ENCODE data around the gene HIRA. TPM values are rescaled to one million over a fixed set of nuclear protein-coding genes. Genes with fewer than 3 reads are reported as not detected.

HIRA gene
- total and polyA plus RNA-seq, 9 of the 15 experiments (the other 6 are each of a cell fraction or from before 2014, with no cell fraction given) = 0.96 to 132 (median 58.4) TPM

GRCh38 chr22:19407649-19408606 lies 23.6 kb downstream of the HIRA start (continued):
- no peak for TF ChIP-seq ZNF740 (CRISPR knock-in tag; IDR thresholded peaks at IDR 0.05)
- no peak for TF ChIP-seq ZNF740 (tag; IDR thresholded peaks at IDR 0.05)
- peak; percentile 53; the same call in 1 of the 2 replicates for TF ChIP-seq ZNF41 (CRISPR knock-in tag; conservative IDR thresholded peaks at IDR 0.05)
- TF ChIP-seq MAZ (CRISPR knock-in tag; conservative IDR thresholded peaks at IDR 0.05 in 1 of 2, IDR thresholded peaks at IDR 0.05 in 1 of 2) = 0 out of 4 replicates have a peak, but pooled peaks of 1 of the 2 experiments have one; percentile 39
- TF ChIP-seq ZNF699 (CRISPR knock-in tag; IDR thresholded peaks at IDR 0.05; ENCODE audit: insufficient replicate concordance) = no peak
- TF ChIP-seq, protein P1, sequence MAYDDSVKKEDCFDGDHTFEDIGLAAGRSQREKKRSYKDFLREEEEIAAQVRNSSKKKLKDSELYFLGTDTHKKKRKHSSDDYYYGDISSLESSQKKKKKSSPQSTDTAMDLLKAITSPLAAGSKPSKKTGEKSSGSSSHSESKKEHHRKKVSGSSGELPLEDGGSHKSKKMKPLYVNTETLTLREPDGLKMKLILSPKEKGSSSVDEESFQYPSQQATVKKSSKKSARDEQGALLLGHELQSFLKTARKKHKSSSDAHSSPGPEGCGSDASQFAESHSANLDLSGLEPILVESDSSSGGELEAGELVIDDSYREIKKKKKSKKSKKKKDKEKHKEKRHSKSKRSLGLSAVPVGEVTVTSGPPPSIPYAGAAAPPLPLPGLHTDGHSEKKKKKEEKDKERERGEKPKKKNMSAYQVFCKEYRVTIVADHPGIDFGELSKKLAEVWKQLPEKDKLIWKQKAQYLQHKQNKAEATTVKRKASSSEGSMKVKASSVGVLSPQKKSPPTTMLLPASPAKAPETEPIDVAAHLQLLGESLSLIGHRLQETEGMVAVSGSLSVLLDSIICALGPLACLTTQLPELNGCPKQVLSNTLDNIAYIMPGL (CRISPR knock-in tag; IDR thresholded peaks at IDR 0.05) = no peak
- no peak for TF ChIP-seq RHOXF2B (CRISPR knock-in tag; conservative IDR thresholded peaks at IDR 0.05)
- no peak for TF ChIP-seq SMAD3 (CRISPR knock-in tag; conservative IDR thresholded peaks at IDR 0.05)
- no peak for TF ChIP-seq U2AF2 (optimal IDR thresholded peaks at IDR 0.05; ENCODE audit: low read depth, low read length)
- no peak for TF ChIP-seq ZNF445 (CRISPR knock-in tag; IDR thresholded peaks at IDR 0.05; ENCODE audit: low read depth)
- no peak for TF ChIP-seq ZNF407 (IDR thresholded peaks at IDR 0.05; ENCODE audit: low read depth)
- peak; percentile 32; the same call in 1 of the 2 replicates for TF ChIP-seq ZNF583 (CRISPR knock-in tag; IDR thresholded peaks at IDR 0.05)
